ENCODE results near the gene CHST8. TPM values are rescaled to one million over a fixed set of nuclear protein-coding genes. Genes with fewer than 3 reads are reported as not detected.

Gene CHST8
- total RNA-seq, 1 donor from 2014 or later, result not detected

GRCh38 chr19:33766623-33767022 is 144.9 kb downstream of the CHST8 start:
- no peak for DNase-seq (ENCODE audit: low read depth)

GRCh38 chr19:33767898-33768413 is 146.2 kb downstream of the CHST8 start:
- DNase-seq (ENCODE audit: low read depth), result no peak

- DNase-seq (ENCODE audit: low read depth), result no peak
Observed at GRCh38 chr19:33769208-33769607, 147.5 kb downstream of the CHST8 start.

- no peak for DNase-seq (ENCODE audit: low read depth)
Observed at GRCh38 chr19:33770107-33770506, 148.4 kb downstream of the CHST8 start.

GRCh38 chr19:33771384-33772101 is 149.8 kb downstream of the CHST8 start:
- DNase-seq (ENCODE audit: low read depth), result no peak

GRCh38 chr19:33772102-33772857 is 150.5 kb downstream of the CHST8 start:
- DNase-seq (ENCODE audit: low read depth), result no peak

GRCh38 chr19:33772858-33773180 is 151.1 kb downstream of the CHST8 start:
- DNase-seq (ENCODE audit: low read depth), result no peak

- no peak for DNase-seq (ENCODE audit: low read depth)
Observed at GRCh38 chr19:33773704-33774624, 152.2 kb downstream of the CHST8 start.

- no peak for DNase-seq (ENCODE audit: low read depth)
Observed at GRCh38 chr19:33774751-33775150, 153.0 kb downstream of the CHST8 start.

- no peak for DNase-seq (ENCODE audit: low read depth)
Observed at GRCh38 chr19:33775731-33776487, 154.2 kb downstream of the CHST8 start.

- no peak for DNase-seq (ENCODE audit: low read depth)
Observed at GRCh38 chr19:33777351-33777750, 155.6 kb downstream of the CHST8 start.

- no peak for DNase-seq (ENCODE audit: low read depth)
Observed at GRCh38 chr19:33777753-33778088, 156.0 kb downstream of the CHST8 start.

GRCh38 chr19:33778089-33778791 is 156.5 kb downstream of the CHST8 start:
- DNase-seq (ENCODE audit: low read depth), result peak; percentile 18

- DNase-seq (ENCODE audit: low read depth), result no peak
Observed at GRCh38 chr19:33779849-33780248, 158.1 kb downstream of the CHST8 start.

- no peak for DNase-seq (ENCODE audit: low read depth)
Observed at GRCh38 chr19:33780251-33780650, 158.5 kb downstream of the CHST8 start.

GRCh38 chr19:33780746-33781145 is 159.0 kb downstream of the CHST8 start:
- DNase-seq (ENCODE audit: low read depth), result no peak

GRCh38 chr19:33781415-33781935 is 159.7 kb downstream of the CHST8 start:
- no peak for DNase-seq (ENCODE audit: low read depth)

GRCh38 chr19:33781996-33782395 is 160.2 kb downstream of the CHST8 start:
- no peak for DNase-seq (ENCODE audit: low read depth)

- no peak for DNase-seq (ENCODE audit: low read depth)
Observed at GRCh38 chr19:33784432-33784831, 162.7 kb downstream of the CHST8 start.

- DNase-seq (ENCODE audit: low read depth), result no peak
Observed at GRCh38 chr19:33785795-33786194, 164.0 kb downstream of the CHST8 start.

- no peak for DNase-seq (ENCODE audit: low read depth)
Observed at GRCh38 chr19:33788676-33789075, 166.9 kb downstream of the CHST8 start.
